Activated gamma-delta T cell treated with Interleukin-2 at 50 U/mL for 16 hours (primary cell): ENCODE data around the gene CSMD2.

Source experiments
- DNase-seq: peaks from one replicate; pipeline ENCODE4 v3.0.0-alpha.2; 2020

The CSMD2 gene

GRCh38 chr1:33706634-33707255 lies 458.3 kb downstream of the CSMD2 start:
- no peak for DNase-seq

GRCh38 chr1:33703464-33703863 lies 461.6 kb downstream of the CSMD2 start:
- no peak for DNase-seq

- no peak for DNase-seq
Measured at GRCh38 chr1:33698361-33699035, 466.5 kb downstream of the CSMD2 start.

- DNase-seq: no peak
Measured at GRCh38 chr1:33697816-33698215, 467.2 kb downstream of the CSMD2 start.

GRCh38 chr1:33696962-33697361 lies 468.1 kb downstream of the CSMD2 start:
- no peak for DNase-seq

GRCh38 chr1:33696311-33696710 lies 468.7 kb downstream of the CSMD2 start:
- DNase-seq: no peak

- DNase-seq: no peak
Measured at GRCh38 chr1:33692206-33693188, 472.5 kb downstream of the CSMD2 start.

GRCh38 chr1:33687000-33687399 lies 478.0 kb downstream of the CSMD2 start:
- no peak for DNase-seq

GRCh38 chr1:33686551-33686950 lies 478.5 kb downstream of the CSMD2 start:
- no peak for DNase-seq

GRCh38 chr1:33685256-33685655 lies 479.8 kb downstream of the CSMD2 start:
- no peak for DNase-seq

GRCh38 chr1:33684396-33685179 lies 480.4 kb downstream of the CSMD2 start:
- DNase-seq: no peak

- DNase-seq: no peak
Measured at GRCh38 chr1:33683913-33684312, 481.1 kb downstream of the CSMD2 start.

- no peak for DNase-seq
Measured at GRCh38 chr1:33682371-33682770, 482.7 kb downstream of the CSMD2 start.

GRCh38 chr1:33680281-33680840 lies 484.7 kb downstream of the CSMD2 start:
- DNase-seq: no peak

GRCh38 chr1:33670567-33670966 lies 494.5 kb downstream of the CSMD2 start:
- DNase-seq: no peak

GRCh38 chr1:33668695-33669094 lies 496.3 kb downstream of the CSMD2 start:
- DNase-seq: no peak

- DNase-seq: no peak
Measured at GRCh38 chr1:33667386-33668282, 497.4 kb downstream of the CSMD2 start.

GRCh38 chr1:33666616-33667015 lies 498.4 kb downstream of the CSMD2 start:
- DNase-seq: no peak

- DNase-seq: no peak
Measured at GRCh38 chr1:33661811-33662454, 503.1 kb downstream of the CSMD2 start.

- DNase-seq: no peak
Measured at GRCh38 chr1:33660956-33661355, 504.1 kb downstream of the CSMD2 start.

- DNase-seq: no peak
Measured at GRCh38 chr1:33660244-33660643, 504.8 kb downstream of the CSMD2 start.
